HG02840 (cell line): ENCODE data around the gene SKIDA1.

ENCODE experiments used
- ATAC-seq: cut with Tn5 transposase; IDR thresholded peaks from one replicate; pipeline ENCODE4 v1.9.1; 2021; ENCODE audit warnings: mild to moderate bottlenecking, moderate library complexity, moderate number of reproducible peaks; ENCODE audit not compliant: unreplicated experiment, low FRiP score

SKIDA1 gene

GRCh38 chr10:21503542-21503941, 21.9 kb downstream of the SKIDA1 start:
- ATAC-seq, result no peak

DNA sequence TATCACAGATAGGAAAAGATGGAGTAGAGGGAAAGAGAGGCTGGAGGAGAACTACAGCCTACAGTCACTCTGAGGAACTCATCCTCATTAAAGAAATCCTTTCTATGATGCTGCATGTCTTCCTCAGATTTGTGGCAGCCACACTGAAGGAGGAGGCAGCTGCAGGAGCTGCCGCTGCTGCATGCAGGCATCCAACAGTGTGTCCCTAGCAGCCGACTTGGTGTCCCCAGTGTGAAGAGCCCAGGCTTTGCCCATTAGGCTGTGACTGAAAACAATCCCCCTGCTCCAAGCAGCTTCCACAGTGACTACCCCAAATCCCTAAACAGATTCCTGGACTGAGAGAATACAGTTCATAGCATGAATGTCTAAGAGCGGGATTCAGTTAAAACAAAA, 23.1 kb downstream of the SKIDA1 start:
- no peak for ATAC-seq

GRCh38 chr10:21501731-21502347, 23.6 kb downstream of the SKIDA1 start:
- no peak for ATAC-seq

DNA sequence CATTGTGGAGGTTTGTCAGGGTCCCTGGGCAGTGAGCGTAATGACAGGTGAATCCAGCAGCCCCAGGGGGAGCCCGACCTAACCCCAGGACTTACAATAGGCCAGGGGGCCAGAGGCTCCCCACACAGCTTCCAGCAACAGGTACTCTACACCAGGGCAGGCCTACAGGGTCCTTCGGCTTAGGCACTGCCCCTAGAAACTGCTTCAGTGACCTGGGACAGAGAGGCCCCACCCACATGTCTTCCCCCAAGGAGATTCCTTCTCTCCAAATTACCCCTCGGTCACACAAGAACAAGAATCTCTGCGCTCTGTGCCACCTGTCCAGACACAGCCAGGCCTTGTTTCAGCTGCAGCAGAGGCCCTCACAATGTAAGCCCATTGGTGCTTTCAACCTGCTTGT, 24.4 kb downstream of the SKIDA1 start:
- ATAC-seq, result no peak

DNA sequence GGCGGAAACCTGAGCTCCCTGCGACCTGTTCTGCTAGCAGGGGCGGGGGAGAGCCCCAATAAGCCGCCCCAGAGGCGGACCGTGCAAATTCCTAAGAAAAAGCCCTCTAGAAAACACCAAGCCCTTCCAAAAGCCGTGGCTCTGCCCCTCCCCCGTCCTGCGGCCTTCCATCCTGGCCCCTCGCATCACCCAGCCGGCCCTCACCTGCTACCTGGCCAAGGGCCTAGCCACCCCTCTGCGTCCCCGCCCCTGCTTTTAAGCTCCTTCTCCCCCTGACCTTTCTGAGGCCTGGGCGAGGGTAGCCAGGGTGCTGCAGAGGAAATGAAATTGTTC, 24.9 kb downstream of the SKIDA1 start:
- no peak for ATAC-seq

DNA sequence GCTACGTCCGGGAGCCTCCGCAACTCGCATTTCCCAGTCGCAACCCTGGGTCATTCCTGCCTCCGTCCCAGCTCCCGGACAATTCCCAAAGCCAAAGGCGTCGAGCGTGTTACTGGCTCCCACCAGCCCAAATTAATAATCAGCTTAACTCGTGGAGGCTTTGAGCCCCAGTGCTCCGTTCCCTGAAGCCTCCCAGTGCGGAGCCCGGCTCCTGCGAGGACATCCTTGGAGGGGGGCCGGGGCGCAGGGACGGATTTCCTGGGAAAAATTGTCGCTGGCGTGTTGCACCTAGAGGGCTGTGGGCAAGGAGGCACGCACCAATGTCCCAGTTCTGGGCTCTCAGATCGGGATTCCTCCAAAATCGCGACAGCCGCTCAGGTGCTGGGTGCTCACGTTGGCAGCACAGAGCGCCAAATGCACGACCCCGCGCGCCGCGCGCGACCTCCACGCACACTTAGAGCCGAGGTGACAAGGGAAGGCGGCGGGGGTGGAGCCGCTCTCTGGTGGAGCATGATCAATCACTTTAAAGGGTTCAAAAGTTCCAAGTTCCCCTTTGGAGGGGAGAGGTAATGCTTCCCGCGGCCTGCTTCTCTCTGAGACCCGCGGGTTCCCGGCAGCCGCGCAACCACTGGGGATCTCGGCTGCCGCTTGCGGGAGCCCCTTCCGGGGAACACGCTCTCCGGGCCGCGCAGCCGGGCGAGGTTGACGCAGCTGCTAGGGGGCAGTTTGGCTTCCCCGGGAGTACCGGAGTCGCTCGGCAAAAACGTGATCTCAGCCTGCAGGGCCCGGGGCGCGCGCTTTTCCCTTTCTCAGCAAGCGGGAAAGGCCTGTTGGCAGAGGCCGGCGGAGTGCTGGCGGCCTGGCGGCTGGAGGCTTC, 25.5 kb downstream of the SKIDA1 start:
- ATAC-seq, result no peak

DNA sequence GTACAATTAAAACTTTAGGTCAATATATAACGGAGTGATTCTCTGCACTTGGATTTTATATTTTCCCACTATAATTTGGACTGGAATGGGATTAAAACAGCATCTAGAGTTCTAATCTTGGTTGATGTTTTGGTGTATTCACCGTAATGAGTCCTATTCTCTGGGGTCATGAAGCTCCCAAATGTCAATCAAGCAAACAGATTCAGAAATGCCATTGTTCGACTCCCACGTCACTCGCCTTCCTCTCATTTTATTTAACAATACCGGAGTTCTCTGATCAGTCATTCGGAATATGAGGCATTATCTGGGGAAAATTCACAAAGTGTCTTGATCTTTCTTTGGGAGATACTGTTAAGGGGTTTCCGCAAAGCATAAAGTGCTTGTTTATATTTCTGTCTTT, 26.5 kb downstream of the SKIDA1 start:
- ATAC-seq, result no peak

DNA sequence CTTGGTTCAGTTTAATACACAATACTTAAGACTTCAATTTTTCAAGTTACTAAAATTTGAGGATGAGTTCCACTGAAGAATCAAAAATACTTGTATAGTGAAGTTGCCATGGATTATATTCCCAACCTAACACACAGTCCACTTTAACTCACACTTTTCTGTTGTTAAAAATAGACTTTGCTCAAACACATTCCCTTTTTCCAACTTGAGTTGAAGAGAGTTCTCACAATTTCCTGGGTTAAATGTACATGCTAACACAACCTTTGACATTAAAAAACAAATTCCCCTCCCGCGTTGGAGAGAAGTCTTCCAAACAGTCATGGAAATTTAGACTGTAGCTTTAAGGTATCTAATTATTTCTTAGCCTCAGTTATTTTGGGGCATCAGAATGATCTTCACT, 27.1 kb downstream of the SKIDA1 start:
- ATAC-seq, result no peak

GRCh38 chr10:21497177-21497807, 28.2 kb downstream of the SKIDA1 start:
- ATAC-seq, result no peak

GRCh38 chr10:21496343-21497176, 28.9 kb downstream of the SKIDA1 start:
- ATAC-seq, result peak; percentile 48

GRCh38 chr10:21495752-21496342, 29.6 kb downstream of the SKIDA1 start:
- ATAC-seq, result peak; percentile 62

GRCh38 chr10:21495002-21495751, 30.3 kb downstream of the SKIDA1 start:
- ATAC-seq, result no peak

- no peak for ATAC-seq
These were observed 31.1 kb downstream of the SKIDA1 start for GRCh38 chr10:21494191-21495001.

GRCh38 chr10:21493784-21494183, 31.7 kb downstream of the SKIDA1 start:
- ATAC-seq, result no peak

- ATAC-seq, result no peak
These were observed 33.1 kb downstream of the SKIDA1 start for GRCh38 chr10:21492421-21492820.

DNA sequence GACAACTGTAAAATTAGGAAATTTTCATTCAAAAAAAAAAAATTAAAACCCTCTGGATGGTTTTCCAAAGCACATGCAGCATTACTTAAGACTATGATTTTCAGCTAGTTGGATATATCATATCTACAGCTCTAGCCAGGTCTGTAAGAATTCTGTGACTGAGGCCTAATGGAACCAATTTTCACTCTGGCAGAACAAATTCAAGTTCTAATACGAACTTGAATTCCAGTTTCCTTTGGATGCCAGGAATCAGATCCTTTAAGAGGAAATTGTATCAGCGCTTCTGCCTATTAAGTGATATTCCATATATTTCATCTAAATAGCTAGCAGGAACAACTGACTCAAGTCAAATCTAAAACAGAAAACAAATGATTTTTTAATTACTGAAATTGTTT, 34.8 kb downstream of the SKIDA1 start:
- ATAC-seq, result no peak

DNA sequence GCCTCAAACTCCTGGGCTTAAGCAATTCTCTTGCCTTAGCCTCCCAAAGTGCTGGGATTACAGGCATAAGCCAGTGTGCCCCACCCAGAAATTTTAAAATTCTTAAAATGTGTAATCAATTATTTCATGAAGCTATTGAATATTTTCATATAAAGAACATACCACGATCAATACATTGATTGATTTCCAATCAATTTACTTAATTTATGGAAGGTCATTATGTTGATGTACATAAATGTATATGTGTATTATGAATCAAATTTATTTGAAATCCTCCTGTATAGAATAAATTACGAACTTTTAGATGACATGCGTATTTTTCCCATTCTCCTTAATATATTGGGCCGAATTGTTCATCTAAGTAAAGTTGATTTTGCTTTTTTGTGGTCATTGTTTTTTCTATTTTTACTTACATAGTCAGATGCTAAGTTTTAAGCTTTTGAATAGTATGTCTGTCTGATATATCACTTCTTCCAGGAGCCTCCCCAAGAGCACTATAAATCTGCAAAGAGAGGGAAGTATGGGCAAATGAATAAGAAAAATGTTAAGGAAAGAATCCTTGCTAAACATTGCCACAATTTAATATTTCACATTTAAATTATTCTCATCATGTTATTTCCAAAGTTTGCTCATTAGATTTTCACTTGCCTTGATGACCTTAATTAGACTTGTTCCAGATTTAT, 35.3 kb downstream of the SKIDA1 start:
- no peak for ATAC-seq

- no peak for ATAC-seq
These were observed 36.5 kb downstream of the SKIDA1 start for GRCh38 chr10:21488957-21489446.
